Endodermal cell (in vitro differentiated cells): ENCODE data around the gene HS6ST1. TPM values are rescaled to one million over a fixed set of nuclear protein-coding genes. Genes with fewer than 3 reads are reported as not detected.

Experiments used
- DNase-seq: peaks from one replicate; pipeline ENCODE4 v3.0.0-alpha.2; 2017
- H3K27ac ChIP-seq: 2 replicates; pipeline ENCODE4 v1.5.1; 2013; ENCODE audit warnings: mild to moderate bottlenecking, low read depth, low read length, moderate library complexity
- H3K27me3 ChIP-seq: 2 replicates; pipeline ENCODE4 v1.6.1; 2013; ENCODE audit warnings: mild to moderate bottlenecking, low read length, moderate library complexity; ENCODE audit not compliant: insufficient read depth, control insufficient read depth, poor library complexity, severe bottlenecking
- H3K36me3 ChIP-seq: 2 replicates; pipeline ENCODE4 v1.7.0; 2013; ENCODE audit warnings: mild to moderate bottlenecking, low read length, moderate library complexity; ENCODE audit not compliant: control insufficient read depth, insufficient read depth
- H3K4me1 ChIP-seq: one replicate; pipeline ENCODE4 v1.7.0; 2013; ENCODE audit warnings: low read length; ENCODE audit not compliant: control insufficient read depth, insufficient read depth
- H3K4me3 ChIP-seq: 2 replicates; pipeline ENCODE4 v1.5.1; 2013; ENCODE audit warnings: mild to moderate bottlenecking, low read length, moderate library complexity
- H3K9ac ChIP-seq: 2 replicates; pipeline ENCODE4 v1.6.1; 2013; ENCODE audit warnings: mild to moderate bottlenecking, low read length, moderate library complexity; ENCODE audit not compliant: poor library complexity, severe bottlenecking; ENCODE audit errors: extremely low read depth
- H3K9me3 ChIP-seq: 2 replicates; pipeline ENCODE4 v1.6.1; 2013; ENCODE audit warnings: mild to moderate bottlenecking, low read length, moderate library complexity; ENCODE audit not compliant: control insufficient read depth
- H3K27ac Mint-ChIP-seq: 2 replicates; pipeline ENCODE4 v1.8.0; 2020; ENCODE audit warnings: mixed read lengths
- H3K27me3 Mint-ChIP-seq: 2 replicates; pipeline ENCODE4 v1.8.0; 2021; ENCODE audit warnings: mild to moderate bottlenecking, mixed read lengths; ENCODE audit not compliant: insufficient read depth
- H3K36me3 Mint-ChIP-seq: 2 replicates; pipeline ENCODE4 v1.8.0; 2020; ENCODE audit warnings: low read depth, mixed read lengths
- H3K4me1 Mint-ChIP-seq: 2 replicates; pipeline ENCODE4 v1.8.0; 2020; ENCODE audit warnings: mixed read lengths
- H3K4me3 Mint-ChIP-seq: 2 replicates; pipeline ENCODE4 v1.8.0; 2020; ENCODE audit warnings: mild to moderate bottlenecking, moderate library complexity, mixed read lengths
- H3K9me3 Mint-ChIP-seq: 2 replicates; pipeline ENCODE4 v1.8.0; 2020; ENCODE audit warnings: mild to moderate bottlenecking, mixed read lengths
- WGBS, 2 experiments: methylation state at CpG; one replicate each; pipeline versions ENCODE4 v1.1.5 to v1.1.7; 2013; ENCODE audit warnings: missing lambda C conversion rate in 2 of 2, mixed read lengths in 1 of 2; ENCODE audit not compliant: insufficient coverage in 1 of 2, insufficient read length in 1 of 2; 5-methylcytosine and 5-hydroxymethylcytosine counted together
- total RNA-seq, 2 donors: library from RNA; stranded (reverse); fragmentation: NEBNext Ultra II Directional in 1 of 2; extraction: Animal tissue kit (Norgen Biotek cat#: 25700) in 1 of 2; gene quantifications; 2 replicates in 1 of 2; 3 replicates in 1 of 2; pipeline ENCODE4 v1.2.1, GENCODE V29; 2021
- TF ChIP-seq, protein P1 (sequence below): fragments of 200-600 bp; sonication (generic); conservative IDR thresholded peaks from 2 replicates; pipeline ENCODE4 v1.5.0; 2021; ENCODE audit warnings: antibody characterized with exemption, mild to moderate bottlenecking

The HS6ST1 gene
- total RNA-seq, 2 donors from 2014 or later: 93.0 to 106 TPM

DNA sequence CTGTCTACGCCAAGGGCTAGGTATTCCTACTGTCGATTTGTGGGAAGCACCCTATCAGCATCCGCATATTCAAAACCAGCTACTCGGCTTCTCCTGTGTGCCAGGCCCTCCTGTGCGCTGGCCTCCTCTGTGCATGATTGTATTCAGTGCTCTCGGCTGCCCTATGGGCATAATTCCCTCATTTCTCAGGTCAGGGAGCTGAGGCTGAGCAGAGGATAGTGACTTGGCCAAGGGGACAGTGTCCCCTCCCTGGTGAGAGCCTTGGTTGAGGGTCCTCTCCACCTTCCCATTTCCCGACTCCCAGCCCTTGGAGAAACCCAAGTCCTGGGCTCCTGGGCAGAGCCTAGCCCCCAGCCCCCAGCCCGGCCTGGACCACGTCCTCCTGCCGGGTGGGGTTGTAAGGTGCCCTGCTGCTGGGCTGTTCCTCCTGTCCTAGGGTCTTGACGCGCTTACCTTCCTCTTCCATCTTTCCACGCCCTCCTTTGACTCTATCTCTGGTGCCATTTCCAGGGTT, 6.3 kb upstream of the HS6ST1 start:
- Histone ChIP-seq H3K4me3 (no peak overlapping the region), H3K27me3 (no peaks in the 10 kb centered on the region), H3K9ac (no peak overlapping the region), H3K9me3 (no peaks in the 10 kb centered on the region), H3K4me1 (peaks cover 3% of the 10 kb centered on the region), H3K27ac (no peak overlapping the region), H3K36me3 (no peaks in the 10 kb centered on the region)
- Mint-ChIP-seq H3K27me3 (peaks cover 14% of the 10 kb centered on the region), H3K4me3 (no peak overlapping the region), H3K4me1 (peaks cover 11% of the 10 kb centered on the region), H3K27ac (no peak overlapping the region), H3K36me3 (no peaks in the 10 kb centered on the region), H3K9me3 (peaks cover 2% of the 10 kb centered on the region)
- TF ChIP-seq, protein P1, sequence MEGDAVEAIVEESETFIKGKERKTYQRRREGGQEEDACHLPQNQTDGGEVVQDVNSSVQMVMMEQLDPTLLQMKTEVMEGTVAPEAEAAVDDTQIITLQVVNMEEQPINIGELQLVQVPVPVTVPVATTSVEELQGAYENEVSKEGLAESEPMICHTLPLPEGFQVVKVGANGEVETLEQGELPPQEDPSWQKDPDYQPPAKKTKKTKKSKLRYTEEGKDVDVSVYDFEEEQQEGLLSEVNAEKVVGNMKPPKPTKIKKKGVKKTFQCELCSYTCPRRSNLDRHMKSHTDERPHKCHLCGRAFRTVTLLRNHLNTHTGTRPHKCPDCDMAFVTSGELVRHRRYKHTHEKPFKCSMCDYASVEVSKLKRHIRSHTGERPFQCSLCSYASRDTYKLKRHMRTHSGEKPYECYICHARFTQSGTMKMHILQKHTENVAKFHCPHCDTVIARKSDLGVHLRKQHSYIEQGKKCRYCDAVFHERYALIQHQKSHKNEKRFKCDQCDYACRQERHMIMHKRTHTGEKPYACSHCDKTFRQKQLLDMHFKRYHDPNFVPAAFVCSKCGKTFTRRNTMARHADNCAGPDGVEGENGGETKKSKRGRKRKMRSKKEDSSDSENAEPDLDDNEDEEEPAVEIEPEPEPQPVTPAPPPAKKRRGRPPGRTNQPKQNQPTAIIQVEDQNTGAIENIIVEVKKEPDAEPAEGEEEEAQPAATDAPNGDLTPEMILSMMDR: no peak
- 95 to 96% methylated on average over 6 to 13 of the region's 13 CpGs for WGBS, 2 experiments
- DNase-seq: peak; percentile 24

DNA sequence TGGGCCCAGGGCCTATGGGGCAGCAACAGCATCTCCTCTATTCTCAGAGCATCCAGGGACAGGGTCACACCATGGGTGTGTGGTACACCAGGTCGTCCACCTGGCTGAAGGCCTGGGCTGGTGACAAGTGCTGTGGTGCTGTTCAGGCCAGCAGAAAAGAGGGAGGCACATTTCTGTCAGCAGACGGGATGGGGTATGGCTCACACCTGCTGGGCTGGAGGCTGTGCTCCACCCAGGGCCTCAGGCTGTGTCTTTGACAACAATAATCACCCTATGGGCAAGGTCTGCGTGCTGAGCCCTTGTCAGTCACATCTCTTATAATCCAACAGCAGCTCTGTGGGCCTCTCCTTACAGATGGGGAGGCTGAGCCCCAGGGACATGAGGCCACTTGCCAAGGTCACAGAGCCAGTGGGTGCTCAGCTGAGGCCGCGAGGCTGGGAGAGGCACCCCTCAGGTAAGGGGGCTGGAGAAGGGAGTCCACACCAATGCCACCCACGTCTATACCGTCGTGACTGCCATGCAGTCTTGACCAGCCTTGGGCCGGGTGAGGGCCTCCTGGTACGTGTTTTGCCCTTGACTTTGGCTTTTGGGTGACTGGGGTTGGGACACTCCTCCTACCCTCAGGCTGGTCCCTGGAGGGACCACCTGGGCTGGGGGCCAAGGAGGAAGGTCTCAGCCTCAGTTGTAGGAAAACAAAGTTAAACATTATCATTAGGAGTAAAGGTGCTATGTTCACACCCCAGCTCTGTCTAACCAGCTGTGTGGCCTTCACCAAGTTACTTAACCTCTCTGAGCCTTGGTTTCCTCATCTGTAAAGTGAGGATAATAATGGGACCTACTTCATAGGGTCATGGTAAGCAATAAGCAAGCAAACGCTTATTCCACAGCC, 5.6 kb upstream of the HS6ST1 start:
- H3K27ac ChIP-seq: no peak overlapping the region
- peak; percentile 50 for DNase-seq

DNA sequence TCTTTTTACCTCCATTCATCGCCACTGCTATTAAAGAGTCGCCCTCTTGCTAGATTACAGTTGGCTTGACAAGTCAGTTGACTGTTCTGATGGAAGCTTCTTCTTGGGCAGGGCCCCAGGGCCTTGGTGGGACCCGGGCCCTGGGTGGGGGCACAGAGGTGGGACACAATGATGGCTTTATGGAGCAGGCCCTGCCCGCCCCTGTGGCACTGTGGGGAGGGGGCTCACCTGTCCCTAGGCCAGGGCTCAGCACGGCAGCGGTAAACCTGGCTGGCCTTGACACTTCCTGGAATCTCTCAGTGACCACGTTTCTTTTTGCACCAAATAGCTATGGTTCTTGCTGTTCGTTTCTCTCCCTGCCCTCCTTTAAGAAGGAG, 4.9 kb upstream of the HS6ST1 start:
- Histone ChIP-seq H3K36me3 (no peaks in the 10 kb centered on the region), H3K4me1 (peaks cover 3% of the 10 kb centered on the region), H3K9me3 (no peaks in the 10 kb centered on the region), H3K9ac (no peak overlapping the region), H3K27me3 (no peaks in the 10 kb centered on the region), H3K27ac (no peak overlapping the region), H3K4me3 (no peak overlapping the region)
- H3K9me3 Mint-ChIP-seq: no peaks in the 10 kb centered on the region
- peaks cover 17% of the 10 kb centered on the region for H3K27me3 Mint-ChIP-seq
- no peak overlapping the region for H3K27ac Mint-ChIP-seq
- TF ChIP-seq, protein P1: no peak
- 73 to 91% methylated on average over 3 to 8 of the region's 8 CpGs for WGBS, 2 experiments
- DNase-seq: no peak
- peak overlapping the region; percentile 46 for H3K4me3 Mint-ChIP-seq
- peaks cover 13% of the 10 kb centered on the region for H3K4me1 Mint-ChIP-seq
- H3K36me3 Mint-ChIP-seq: no peaks in the 10 kb centered on the region

More for the DNA sequence above, 5.6 kb upstream of the HS6ST1 start:
- no peak overlapping the region for H3K4me3 Mint-ChIP-seq
- H3K36me3 Mint-ChIP-seq: no peaks in the 10 kb centered on the region
- TF ChIP-seq, protein P1: no peak
- H3K27ac Mint-ChIP-seq: no peak overlapping the region
- H3K27me3 Mint-ChIP-seq: peaks cover 16% of the 10 kb centered on the region
- H3K9ac ChIP-seq: no peak overlapping the region
- H3K4me1 ChIP-seq: peaks cover 3% of the 10 kb centered on the region
- H3K9me3 Mint-ChIP-seq: no peaks in the 10 kb centered on the region
- 94 to 100% methylated on average over 7 to 11 of the region's 11 CpGs for WGBS, 2 experiments
- H3K9me3 ChIP-seq: no peaks in the 10 kb centered on the region
- H3K4me3 ChIP-seq: no peak overlapping the region
- no peaks in the 10 kb centered on the region for H3K36me3 ChIP-seq
- H3K4me1 Mint-ChIP-seq: peaks cover 13% of the 10 kb centered on the region
- H3K27me3 ChIP-seq: no peaks in the 10 kb centered on the region
